Activated B cell treated with CpG ODN at 0.5 μM for 24 hours (primary cell): Measurements from ENCODE around the gene WIPF3. TPM values are rescaled to one million over a fixed set of nuclear protein-coding genes. Genes with fewer than 3 reads are reported as not detected.

Experiments
- ATAC-seq: fragments of 200-7000 bp; cut with Tn5 transposase; one replicate; pipeline ENCODE4 v1.10.0; 2021; ENCODE audit warnings: low read depth, mild to moderate bottlenecking, moderate library complexity
- CTCF ChIA-PET: fragments of 350-600 bp; sonication (Branson Sonifier 250); formaldehyde crosslinking; loops from one replicate; lab custom pipeline; 2021; ENCODE audit warnings: antibody characterized with exemption; lab: Charles Lee
- POLR2A ChIA-PET: fragments of 350-600 bp; sonication (Branson Sonifier 250); formaldehyde crosslinking; loops from one replicate; lab custom pipeline; 2021; ENCODE audit warnings: antibody characterized with exemption; lab: Charles Lee
- DNase-seq: peaks from one replicate; pipeline ENCODE4 v3.0.0; 2022
- H3K27ac Mint-ChIP-seq: one replicate; pipeline ENCODE4 v1.8.0; 2020; ENCODE audit warnings: mixed read lengths
- H3K27me3 Mint-ChIP-seq: one replicate; pipeline ENCODE4 v1.8.0; 2021; ENCODE audit warnings: mixed read lengths
- H3K36me3 Mint-ChIP-seq: one replicate; pipeline ENCODE4 v1.8.0; 2021; ENCODE audit warnings: low read depth, mixed read lengths
- H3K4me1 Mint-ChIP-seq: one replicate; pipeline ENCODE4 v1.8.0; 2021; ENCODE audit warnings: mixed read lengths
- H3K4me3 Mint-ChIP-seq: one replicate; pipeline ENCODE4 v1.8.0; 2020; ENCODE audit warnings: mild to moderate bottlenecking, mixed read lengths
- H3K9me3 Mint-ChIP-seq: one replicate; pipeline ENCODE4 v1.8.0; 2020; ENCODE audit warnings: mixed read lengths
- intact Hi-C: fragments of 100-400 bp; cut with micrococcal nuclease; formaldehyde crosslinking; loops from one replicate; pipeline ENCODE4 v1.15.1; 2024
- total RNA-seq: library from RNA; stranded (reverse); gene quantifications from 2 replicates; pipeline ENCODE4 v1.2.3, GENCODE V29; 2022
- TF ChIP-seq, protein P1 (sequence below): fragments of 200-600 bp; IDR thresholded peaks from one replicate; pipeline ENCODE4 v1.8.0; 2022; ENCODE audit warnings: antibody characterized with exemption, mild to moderate bottlenecking

Gene WIPF3
- total RNA-seq, 1 donor from 2014 or later, result not detected

DNA sequence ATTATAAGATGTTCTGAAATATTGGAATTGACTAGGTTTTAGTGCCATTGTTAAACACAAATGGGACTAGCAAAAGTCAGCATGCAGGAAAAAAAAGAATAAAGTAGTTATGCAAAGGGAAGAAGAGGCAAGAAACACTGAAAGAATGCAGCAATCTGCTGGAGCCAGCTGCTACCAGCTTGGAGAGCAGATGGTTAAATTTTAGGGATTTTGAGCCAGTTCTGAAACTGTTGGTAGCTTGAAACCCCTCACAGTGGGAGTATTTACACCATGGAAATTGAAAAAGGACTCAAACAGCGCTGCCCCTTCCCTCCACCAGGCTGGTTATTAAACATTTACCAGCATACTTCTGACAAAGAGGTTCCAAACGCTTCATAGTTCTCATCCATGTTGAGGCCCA, 142.3 kb downstream of the WIPF3 start:
- H3K9me3 Mint-ChIP-seq, result no peaks in the 10 kb centered on the region
- no peaks in the 10 kb centered on the region for H3K27me3 Mint-ChIP-seq
- no peaks in the 10 kb centered on the region for H3K4me1 Mint-ChIP-seq
- H3K4me3 Mint-ChIP-seq, result no peak overlapping the region
- no peak overlapping the region for H3K27ac Mint-ChIP-seq
- no peak for ATAC-seq
- ChIA-PET CTCF (interaction anchor here (1.8 to 2.8 kb wide), 2 partner anchors 113 to 125 kb away, joined by 5 to 9 read pairs; no protein-coding TSS in a partner anchor), POLR2A (no interaction called here)
- intact Hi-C loops, result no loop called here
- no peak for DNase-seq
- TF ChIP-seq, protein P1, sequence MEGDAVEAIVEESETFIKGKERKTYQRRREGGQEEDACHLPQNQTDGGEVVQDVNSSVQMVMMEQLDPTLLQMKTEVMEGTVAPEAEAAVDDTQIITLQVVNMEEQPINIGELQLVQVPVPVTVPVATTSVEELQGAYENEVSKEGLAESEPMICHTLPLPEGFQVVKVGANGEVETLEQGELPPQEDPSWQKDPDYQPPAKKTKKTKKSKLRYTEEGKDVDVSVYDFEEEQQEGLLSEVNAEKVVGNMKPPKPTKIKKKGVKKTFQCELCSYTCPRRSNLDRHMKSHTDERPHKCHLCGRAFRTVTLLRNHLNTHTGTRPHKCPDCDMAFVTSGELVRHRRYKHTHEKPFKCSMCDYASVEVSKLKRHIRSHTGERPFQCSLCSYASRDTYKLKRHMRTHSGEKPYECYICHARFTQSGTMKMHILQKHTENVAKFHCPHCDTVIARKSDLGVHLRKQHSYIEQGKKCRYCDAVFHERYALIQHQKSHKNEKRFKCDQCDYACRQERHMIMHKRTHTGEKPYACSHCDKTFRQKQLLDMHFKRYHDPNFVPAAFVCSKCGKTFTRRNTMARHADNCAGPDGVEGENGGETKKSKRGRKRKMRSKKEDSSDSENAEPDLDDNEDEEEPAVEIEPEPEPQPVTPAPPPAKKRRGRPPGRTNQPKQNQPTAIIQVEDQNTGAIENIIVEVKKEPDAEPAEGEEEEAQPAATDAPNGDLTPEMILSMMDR, result no peak
- peaks cover 78% of the 10 kb centered on the region for H3K36me3 Mint-ChIP-seq

DNA sequence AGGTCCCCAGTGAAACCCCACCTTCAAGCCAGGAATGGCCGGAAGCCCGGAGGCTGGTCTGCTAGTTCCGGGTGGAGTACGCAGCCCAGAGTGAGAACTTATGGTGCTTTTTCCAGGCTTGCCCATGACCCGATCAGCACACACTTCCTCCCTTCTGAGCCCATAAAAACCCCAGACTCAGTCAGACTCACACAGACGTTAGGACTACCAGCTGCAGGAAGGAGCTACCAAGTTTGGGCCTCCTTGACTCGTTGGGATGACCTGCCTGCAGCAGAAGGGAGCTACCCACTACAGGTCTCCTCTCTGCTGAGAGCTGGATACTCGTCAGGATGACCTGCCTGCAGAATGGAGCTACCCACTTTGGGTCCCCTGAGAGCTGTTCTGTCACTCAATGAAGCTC, 144.2 kb downstream of the WIPF3 start:
- H3K27ac Mint-ChIP-seq, result no peak overlapping the region
- CTCF ChIA-PET, result interaction anchor here (2.8 kb wide), 1 partner anchor 111 kb away, joined by 9 read pairs; no protein-coding TSS in a partner anchor
- no peak overlapping the region for H3K4me3 Mint-ChIP-seq
- intact Hi-C loops, result no loop called here
- H3K36me3 Mint-ChIP-seq, result peaks cover 80% of the 10 kb centered on the region
- ATAC-seq, result no peak
- no peaks in the 10 kb centered on the region for H3K27me3 Mint-ChIP-seq
- DNase-seq, result no peak
- POLR2A ChIA-PET, result no interaction called here
- H3K4me1 Mint-ChIP-seq, result peaks cover 1% of the 10 kb centered on the region
- no peaks in the 10 kb centered on the region for H3K9me3 Mint-ChIP-seq
- TF ChIP-seq, protein P1, result no peak

DNA sequence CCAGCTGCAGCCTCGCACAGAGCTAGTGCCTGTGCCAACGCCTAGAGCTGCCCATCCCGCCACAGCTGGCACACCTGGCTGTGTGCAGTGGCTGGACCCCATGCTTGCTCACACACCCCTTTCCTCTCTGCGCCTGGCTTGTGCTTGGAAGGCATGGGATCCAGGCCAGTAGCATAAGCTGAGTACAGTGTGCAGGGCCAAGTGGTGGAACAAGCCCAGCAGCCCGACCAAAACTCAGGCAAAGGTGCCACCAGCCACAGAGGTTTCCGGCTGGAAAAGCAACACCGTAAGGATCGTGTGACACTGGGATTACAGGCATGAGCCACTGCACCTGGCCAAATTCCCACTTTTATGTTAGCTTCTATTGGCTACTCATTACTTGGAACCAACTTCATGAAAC, 144.9 kb downstream of the WIPF3 start:
- Mint-ChIP-seq H3K4me1 (peaks cover 8% of the 10 kb centered on the region), H3K9me3 (no peaks in the 10 kb centered on the region), H3K4me3 (no peak overlapping the region), H3K36me3 (peaks cover 75% of the 10 kb centered on the region), H3K27ac (no peak overlapping the region), H3K27me3 (no peaks in the 10 kb centered on the region)
- TF ChIP-seq, protein P1, result no peak
- intact Hi-C loops, result no loop called here
- DNase-seq, result no peak
- ChIA-PET POLR2A (no interaction called here), CTCF (interaction anchor here (1.0 kb wide), 1 partner anchor 30 kb away, joined by 3 read pairs; no protein-coding TSS in a partner anchor)
- ATAC-seq, result no peak

DNA sequence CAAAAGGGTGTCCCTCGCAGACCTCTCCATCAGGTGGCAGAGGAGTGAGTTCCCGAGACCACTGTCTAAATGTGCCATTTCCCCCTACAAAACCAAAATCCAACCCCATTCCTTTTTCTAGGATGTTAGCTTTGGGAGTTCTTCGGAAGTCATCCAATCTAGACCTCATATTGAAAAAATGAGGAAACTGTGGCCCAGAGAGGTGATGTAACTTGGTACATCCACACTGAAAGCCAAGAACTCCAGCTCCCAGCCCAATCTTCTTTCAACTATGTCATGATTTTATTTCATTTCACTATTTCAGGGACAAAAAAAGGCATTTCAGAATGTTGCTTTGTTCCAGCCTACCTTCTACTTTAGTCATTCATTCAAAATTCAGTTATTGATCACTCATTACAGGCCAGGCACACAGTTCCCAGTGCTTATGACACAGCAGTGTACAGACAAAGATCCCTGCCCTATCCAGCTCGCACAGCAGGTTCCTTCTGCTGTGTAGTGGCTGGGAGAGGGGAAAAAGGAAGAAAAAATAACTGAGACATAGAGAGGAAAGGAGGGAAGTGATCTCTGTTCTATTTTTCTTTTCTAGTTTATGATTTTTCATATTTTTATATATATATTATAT, 147.5 kb downstream of the WIPF3 start:
- POLR2A ChIA-PET, result no interaction called here
- H3K27ac Mint-ChIP-seq, result peak overlapping the region; percentile 50
- peaks cover 53% of the 10 kb centered on the region for H3K36me3 Mint-ChIP-seq
- H3K4me1 Mint-ChIP-seq, result peaks cover 26% of the 10 kb centered on the region
- DNase-seq (no peak), ATAC-seq (no peak)
- CTCF ChIA-PET, result interaction anchor here (1.1 kb wide), 1 partner anchor 108 kb away, joined by 6 read pairs; no protein-coding TSS in a partner anchor
- H3K27me3 Mint-ChIP-seq, result no peaks in the 10 kb centered on the region
- TF ChIP-seq, protein P1, result no peak
- H3K4me3 Mint-ChIP-seq, result no peak overlapping the region
- H3K9me3 Mint-ChIP-seq, result no peaks in the 10 kb centered on the region
- intact Hi-C loops, result no loop called here

DNA sequence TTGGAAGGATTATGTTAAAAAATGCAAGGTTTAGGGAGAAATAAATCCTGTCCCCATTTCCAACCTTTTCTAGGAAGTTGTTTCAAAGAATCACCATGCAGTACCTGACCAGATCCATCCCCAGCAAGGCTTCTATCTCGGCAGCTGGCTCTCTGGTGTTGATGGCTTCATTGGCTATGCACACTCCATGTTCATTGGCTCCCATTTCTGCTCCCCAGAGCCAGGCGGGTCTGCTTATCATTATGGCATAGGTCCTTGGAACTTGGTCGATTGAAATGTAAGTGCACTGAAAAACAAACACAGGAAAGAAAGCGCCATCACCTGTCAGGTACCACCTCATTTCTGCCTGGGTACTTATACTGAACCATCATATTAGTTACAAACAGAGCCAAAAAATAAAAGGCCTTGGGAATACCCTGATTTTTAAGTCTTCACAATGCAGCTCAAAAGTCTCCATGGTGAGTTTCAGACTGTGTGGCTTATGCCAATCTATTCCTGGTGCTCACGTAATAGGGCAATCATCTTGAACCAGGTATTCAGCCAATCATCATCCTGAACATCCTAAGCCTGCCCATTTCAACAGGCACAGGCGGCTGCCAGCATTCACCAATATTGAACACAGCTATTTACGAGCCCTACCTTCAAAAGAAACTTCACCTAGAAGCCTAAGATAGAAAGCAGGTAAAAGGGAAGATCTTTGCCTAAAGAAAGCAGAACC, 148.9 kb downstream of the WIPF3 start:
- ChIA-PET POLR2A (interaction anchor here (1.3 to 2.0 kb wide), 2 partner anchors 30 to 72 kb away, joined by 4 to 6 read pairs; partner anchors contain the start of gene FKBP14), CTCF (interaction anchor here (1.5 to 3.4 kb wide), 2 partner anchors 72 to 106 kb away, joined by 5 to 27 read pairs; partner anchors contain the start of gene FKBP14)
- ATAC-seq (no peak), DNase-seq (no peak)
- H3K9me3 Mint-ChIP-seq, result no peaks in the 10 kb centered on the region
- H3K27me3 Mint-ChIP-seq, result no peaks in the 10 kb centered on the region
- peaks cover 49% of the 10 kb centered on the region for H3K36me3 Mint-ChIP-seq
- intact Hi-C loops, result no loop called here
- no peak overlapping the region for H3K4me3 Mint-ChIP-seq
- H3K27ac Mint-ChIP-seq, result peak overlapping the region; percentile 72
- TF ChIP-seq, protein P1, result no peak
- peaks cover 29% of the 10 kb centered on the region for H3K4me1 Mint-ChIP-seq
